GM12878 (cell line): ENCODE measurements around the gene SETBP1. TPM values are rescaled to one million over a fixed set of nuclear protein-coding genes. Genes with fewer than 3 reads are reported as not detected.
A peak's percentile ranks its signal among the peaks of the same experiment; 100 is the strongest.

ENCODE experiments used
- ATAC-seq: fragments of 200-7000 bp; cut with Tn5 transposase; 3 replicates; pipeline ENCODE4 v1.9.1; 2020; ENCODE audit warnings: mild to moderate bottlenecking, moderate library complexity
- BruUV-seq: library from RNA; stranded (reverse); fragments of 400-500 nt; replicated peaks from 2 replicates; lab custom pipeline; 2021; lab: Mats Ljungman, UMichigan
- CTCF ChIA-PET: fragments of 300-600 bp; sonication (Branson Sonifier 250); formaldehyde crosslinking; extraction: SDS; loops from one replicate; lab custom pipeline; 2021; ENCODE audit warnings: inconsistent platforms; lab: Yijun Ruan, JAX
- POLR2A ChIA-PET: fragments of 350-600 bp; formaldehyde crosslinking; extraction: SDS; loops from one replicate; lab custom pipeline; 2021; ENCODE audit warnings: inconsistent platforms; lab: Charles Lee
- RAD21 ChIA-PET: fragments of 300-600 bp; sonication (Branson Sonifier 250); formaldehyde crosslinking; loops from one replicate; lab custom pipeline; 2023; ENCODE audit warnings: antibody characterized with exemption; ENCODE audit not compliant: unreplicated experiment; lab: Charles Lee
- SMC1A ChIA-PET: fragments of 300-600 bp; sonication (Branson Sonifier 250); formaldehyde crosslinking; loops from one replicate; lab custom pipeline; 2023; ENCODE audit not compliant: unreplicated experiment, uncharacterized antibody; lab: Charles Lee
- DNase-seq: peaks from one replicate; pipeline ENCODE4 v3.0.0-alpha.2; 2011; ENCODE audit warnings: low read depth, low spot score
- FAIRE-seq: peaks from 3 replicates; lab custom pipeline; 2011; peaks lifted over from hg19 to GRCh38; lab: Jason Lieb, UNC
- H2AFZ ChIP-seq: 2 replicates; pipeline ENCODE4 v1.6.0; 2011; ENCODE audit warnings: low read depth, low read length, control low read depth; ENCODE audit not compliant: control insufficient read depth
- H3K27ac ChIP-seq: 2 replicates; pipeline ENCODE4 v1.5.1; 2011; ENCODE audit warnings: control low read depth; ENCODE audit not compliant: control insufficient read depth, insufficient read depth
- H3K27me3 ChIP-seq, 2 experiments: replicated peaks in 1 of 2; 2 replicates each; pipeline versions ENCODE4 v1.6.0 to v1.6.1; 2011; ENCODE audit warnings: low read length in 1 of 2; ENCODE audit not compliant: control insufficient read depth in 2 of 2, insufficient read depth in 2 of 2
- H3K36me3 ChIP-seq, 2 experiments: 2 replicates each; pipeline ENCODE4 v1.5.1; 2011; ENCODE audit warnings: low read length in 1 of 2; ENCODE audit not compliant: control insufficient read depth in 2 of 2, insufficient read depth in 2 of 2
- H3K4me1 ChIP-seq: 2 replicates; pipeline ENCODE4 v1.6.1; 2011; ENCODE audit warnings: mild to moderate bottlenecking, low read length, moderate library complexity, mixed read lengths; ENCODE audit not compliant: control insufficient read depth, insufficient read depth
- H3K4me2 ChIP-seq: 2 replicates; pipeline ENCODE4 v1.6.0; 2011; ENCODE audit warnings: control low read depth; ENCODE audit not compliant: control insufficient read depth, insufficient read depth
- H3K4me3 ChIP-seq: fragments of 200-600 bp; sonication (generic); 2 replicates; pipeline ENCODE4 v1.5.1; 2016
- H3K79me2 ChIP-seq: 2 replicates; pipeline ENCODE4 v1.6.0; 2011; ENCODE audit warnings: low read length; ENCODE audit not compliant: control insufficient read depth, insufficient read depth
- H3K9ac ChIP-seq: 2 replicates; pipeline ENCODE4 v1.8.0; 2011; ENCODE audit warnings: low read length, control low read depth, mixed read lengths; ENCODE audit not compliant: control insufficient read depth, insufficient read depth
- H3K9me3 ChIP-seq: replicated peaks from 3 replicates; pipeline ENCODE4 v1.5.1; 2011; ENCODE audit warnings: mild to moderate bottlenecking, low read length; ENCODE audit not compliant: control insufficient read depth, insufficient read depth
- H4K20me1 ChIP-seq: 2 replicates; pipeline ENCODE4 v1.6.0; 2011; ENCODE audit not compliant: control insufficient read depth, insufficient read depth
- CEBPB ChIP-seq, 2 experiments: fragments of 150-350 bp in 1 of 2; IDR thresholded peaks; 2 replicates each; pipeline ENCODE4 v1.6.1; 2012 to 2014; ENCODE audit warnings: low read depth in 2 of 2, low read length in 2 of 2, borderline replicate concordance in 1 of 2, inconsistent platforms in 1 of 2
- CHD2 ChIP-seq: IDR thresholded peaks from 2 replicates; pipeline ENCODE4 v1.6.1; 2011; ENCODE audit warnings: low read depth, low read length, improper control_type of control experiment, borderline replicate concordance
- CTCF ChIP-seq, 3 experiments: IDR thresholded peaks in 2 of 3; conservative IDR thresholded peaks in 1 of 3; 2 replicates each; pipeline ENCODE4 v1.5.1; 2011; ENCODE audit warnings: low read depth in 3 of 3, low read length in 3 of 3, mild to moderate bottlenecking in 3 of 3, control low read depth in 2 of 3, moderate library complexity in 2 of 3, inconsistent platforms in 1 of 3, mixed read lengths in 1 of 3; ENCODE audit not compliant: control insufficient read depth in 2 of 3, insufficient read depth in 1 of 3; ENCODE audit errors: extremely low read depth in 1 of 3
- EED ChIP-seq: sonication (generic); IDR thresholded peaks from 2 replicates; pipeline ENCODE4 v1.6.1; 2016; ENCODE audit warnings: antibody characterized with exemption, low read depth
- EGR1 ChIP-seq, 2 experiments: IDR thresholded peaks; 1 replicate in 1 of 2; 2 replicates in 1 of 2; pipeline ENCODE4 v1.6.1; 2011 to 2012; ENCODE audit warnings: low read depth in 2 of 2, low read length in 2 of 2, borderline replicate concordance in 1 of 2, mild to moderate bottlenecking in 1 of 2, moderate library complexity in 1 of 2
- FOS ChIP-seq: IDR thresholded peaks from 3 replicates; pipeline ENCODE4 v1.6.1; 2011; ENCODE audit warnings: borderline replicate concordance; ENCODE audit not compliant: insufficient read length; ENCODE audit errors: extremely low read depth
- HDGF ChIP-seq: fragments of 450-650 bp; IDR thresholded peaks from 2 replicates; pipeline ENCODE4 v1.6.1; 2016; ENCODE audit warnings: antibody characterized with exemption
- IKZF1 ChIP-seq: fragments of 450-650 bp; conservative IDR thresholded peaks from 2 replicates; pipeline ENCODE4 v1.6.1; 2017; ENCODE audit warnings: antibody characterized with exemption, mild to moderate bottlenecking
- MTA3 ChIP-seq: IDR thresholded peaks from 2 replicates; pipeline ENCODE4 v1.6.1; 2012; ENCODE audit warnings: low read length, inconsistent platforms, borderline replicate concordance
- RAD21 ChIP-seq: IDR thresholded peaks from 2 replicates; pipeline ENCODE4 v1.6.1; 2011; ENCODE audit warnings: mild to moderate bottlenecking, low read depth, low read length, moderate library complexity; ENCODE audit not compliant: insufficient read depth
- RUNX3 ChIP-seq: IDR thresholded peaks from 2 replicates; pipeline ENCODE4 v1.6.1; 2012; ENCODE audit warnings: low read length, inconsistent platforms
- SMC3 ChIP-seq: IDR thresholded peaks from 2 replicates; pipeline ENCODE4 v1.6.1; 2011; ENCODE audit warnings: low read length, improper control_type of control experiment, borderline replicate concordance
- ZNF207 ChIP-seq: fragments of 450-650 bp; IDR thresholded peaks from 2 replicates; pipeline ENCODE4 v1.6.1; 2014; ENCODE audit warnings: antibody characterized with exemption, mild to moderate bottlenecking, borderline replicate concordance
- WGBS: methylation state at CpG from one replicate; pipeline ENCODE4 v1.1.6; 2016; ENCODE audit warnings: low lambda C conversion rate; ENCODE audit not compliant: insufficient replicate concordance, insufficient coverage; ENCODE audit errors: missing lambda C conversion rate; 5-methylcytosine and 5-hydroxymethylcytosine counted together
- in situ Hi-C: fragments of 300-500 bp; cut with MboI; formaldehyde crosslinking; loops from 9 replicates; pipeline ENCODE4 v1.14.3; 2018; ENCODE audit warnings: mixed read lengths
- intact Hi-C: fragments of 100-400 bp; cut with micrococcal nuclease; formaldehyde crosslinking; loops from one replicate; pipeline ENCODE4 v1.14.2; 2022; ENCODE audit not compliant: unreplicated experiment
- polyA plus RNA-seq, 11 experiments: library from polyadenylated mRNA; depleted of rRNA in 4 of 11; unstranded in 6 of 11; stranded (reverse) in 5 of 11; fragments of >200 nt; fragmentation: Nextera tagmentation in 4 of 11; fragmentation: Illumina TruSeq in 1 of 11; extraction: Ambion mirVana in 4 of 11; extraction: Trizol in 1 of 11; gene quantifications; 1 replicate in 1 of 11; 2 replicates in 10 of 11; pipeline versions ENCODE4 v1.2.1 to v1.2.3, GENCODE V29; 2011 to 2016; ENCODE audit warnings: inconsistent platforms in 2 of 11, missing spikeins in 2 of 11, low read depth in 1 of 11
- total RNA-seq, 4 experiments: library from RNA; depleted of rRNA in 3 of 4; stranded (reverse); fragments of >200 nt in 3 of 4; fragmentation: Illumina TruSeq in 1 of 4; extraction: Trizol in 1 of 4; gene quantifications; 2 replicates each; pipeline versions ENCODE4 v1.2.1 to v1.2.3, GENCODE V29; 2013 to 2021

SETBP1 gene
- total and polyA plus RNA-seq, 10 of the 15 experiments (the other 5 are each of a cell fraction or from before 2014, with no cell fraction given), result 0.99 to 29.7 (median 8.3) TPM

- Histone ChIP-seq H3K4me1 (peaks cover 38% of the 10 kb centered on the region), H3K4me2 (peak overlapping the region; percentile 26; the same call in 1 of the 2 replicates), H3K79me2 (peaks cover 2% of the 10 kb centered on the region; the same call in 1 of the 2 replicates), H3K4me3 (no peak overlapping the region), H2AFZ (no peak overlapping the region), H3K9me3 (no peaks in the 10 kb centered on the region), H3K36me3 (peaks cover 0 to 2% of the 10 kb centered on the region in 2 experiments; a peak in 1 of 4 replicates), H3K27me3 (no peaks in the 10 kb centered on the region), H3K27ac (no peak overlapping the region), H3K9ac (no peak overlapping the region), H4K20me1 (no peaks in the 10 kb centered on the region)
- peak; percentile 2; the same call in 1 of the 2 replicates for TF ChIP-seq SMC3
- TF ChIP-seq RAD21, result peak; percentile 39
- peak in 1 of 2 experiments; percentile 15; a peak in 1 of 3 replicates for TF ChIP-seq EGR1 (IDR thresholded peaks at IDR 0.05; ENCODE audit: borderline replicate concordance in 1 of 2, low read depth in 2 of 2, low read length in 2 of 2)
- no peak for TF ChIP-seq FOS
- TF ChIP-seq CTCF (IDR thresholded peaks at IDR 0.05 in 2 of 3, conservative IDR thresholded peaks at IDR 0.05 in 1 of 3; ENCODE audit: control insufficient read depth in 2 of 3, extremely low read depth in 1 of 3, insufficient read depth in 1 of 3, low read depth in 3 of 3, low read length in 3 of 3), result no peak
- peak; percentile 37; the same call in 1 of the 2 replicates for TF ChIP-seq EED
- peak; percentile 73 for TF ChIP-seq RUNX3
- no peak for TF ChIP-seq ZNF207
- TF ChIP-seq HDGF, result no peak
- TF ChIP-seq CEBPB (IDR thresholded peaks at IDR 0.05; ENCODE audit: borderline replicate concordance in 1 of 2, low read depth in 2 of 2, low read length in 2 of 2), result no peak
- no peak for TF ChIP-seq CHD2
- TF ChIP-seq IKZF1, result no peak
- no peak for TF ChIP-seq MTA3
- ChIA-PET POLR2A (interaction anchor here (1.0 to 1.4 kb wide), 2 partner anchors 12 to 86 kb away, joined by 3 to 4 read pairs; no protein-coding TSS in a partner anchor), RAD21 (interaction anchor here (1.0 to 1.6 kb wide), 3 partner anchors 12 to 48 kb away, joined by 3 to 5 read pairs (median 4); no protein-coding TSS in a partner anchor), CTCF (interaction anchor here (0.5 to 1.3 kb wide), 6 partner anchors 10 to 495 kb away, joined by 3 read pairs; no protein-coding TSS in a partner anchor), SMC1A (interaction anchor here (1.0 to 22.0 kb wide), 4 partner anchors 13 to 74 kb away, joined by 3 to 216 read pairs (median 6); no protein-coding TSS in a partner anchor)
- no peak for ATAC-seq
- intact Hi-C loops (no loop called here), in situ Hi-C loops (no loop called here)
- 21% methylated on average over 2 of the region's 2 CpGs for WGBS
- no peak for FAIRE-seq
- no peak for DNase-seq
- no TSS peak for BruUV-seq
These were observed 31.3 kb downstream of the SETBP1 start for GRCh38 chr18:44712025-44712424.
